AG08395 (cell line): Measurements from ENCODE around the gene SYTL5.
"Not testable (repeated sequence)": the region's sequence is repeated elsewhere in the genome, so short reads cannot be mapped to it uniquely, and the experiment has no call there.

Experiments
- DNase-seq: peaks from one replicate; pipeline ENCODE4 v3.0.0; 2012; ENCODE audit warnings: mixed read lengths, low spot score

Gene SYTL5

GRCh38 chrX:38006291-38006690 lies at the start of gene SYTL5:
SYTL5 (plus strand) TSS chrX:38006553; CDS start chrX:38033890, 27,337 bp downstream.
- DNase-seq = no peak

GRCh38 chrX:37958525-37959211 lies 47.7 kb upstream of the SYTL5 start:
- DNase-seq = peak; percentile 14

GRCh38 chrX:37959212-37960021 lies 46.9 kb upstream of the SYTL5 start:
- no peak for DNase-seq

GRCh38 chrX:37961118-37961517 lies 45.2 kb upstream of the SYTL5 start:
- DNase-seq = no peak

- DNase-seq = no peak
Observed at GRCh38 chrX:37967714-37968113, 38.6 kb upstream of the SYTL5 start.

- DNase-seq = no peak
Observed at GRCh38 chrX:37975421-37975820, 30.9 kb upstream of the SYTL5 start.

- no peak for DNase-seq
Observed at GRCh38 chrX:37976153-37976552, 30.2 kb upstream of the SYTL5 start.

- DNase-seq = no peak
Observed at GRCh38 chrX:37984880-37985279, 21.5 kb upstream of the SYTL5 start.

- DNase-seq = peak; percentile 47
Observed at GRCh38 chrX:37986893-37987292, 19.5 kb upstream of the SYTL5 start.

GRCh38 chrX:37989304-37989703 lies 17.0 kb upstream of the SYTL5 start:
- DNase-seq = no peak

GRCh38 chrX:37991303-37991702 lies 15.1 kb upstream of the SYTL5 start:
- DNase-seq = not testable (repeated sequence)

- DNase-seq = no peak
Observed at GRCh38 chrX:37993176-37993575, 13.2 kb upstream of the SYTL5 start.

GRCh38 chrX:37993837-37994619 lies 12.3 kb upstream of the SYTL5 start:
- no peak for DNase-seq

GRCh38 chrX:37995428-37995827 lies 10.9 kb upstream of the SYTL5 start:
- DNase-seq = no peak

GRCh38 chrX:37997096-37997495 lies 9.3 kb upstream of the SYTL5 start:
- no peak for DNase-seq

GRCh38 chrX:37998586-37999262 lies 7.6 kb upstream of the SYTL5 start:
- DNase-seq = peak; percentile 65

- DNase-seq = no peak
Observed at GRCh38 chrX:38000706-38001105, 5.6 kb upstream of the SYTL5 start.

- no peak for DNase-seq
Observed at GRCh38 chrX:38004046-38004445, 2.3 kb upstream of the SYTL5 start.

- no peak for DNase-seq
Observed at GRCh38 chrX:38006778-38007177, 425 bp downstream of the SYTL5 start.

- DNase-seq = no peak
Observed at GRCh38 chrX:38008658-38009057, 2.3 kb downstream of the SYTL5 start.

- no peak for DNase-seq
Observed at GRCh38 chrX:38009641-38010040, 3.3 kb downstream of the SYTL5 start.

- DNase-seq = no peak
Observed at GRCh38 chrX:38018766-38019425, 12.5 kb downstream of the SYTL5 start.
